Nephron progenitor cell (in vitro differentiated cells): ENCODE results near the gene RUNX1.
A peak's percentile ranks its signal among the peaks of the same experiment; 100 is the strongest.

ENCODE experiments used
- DNase-seq: peaks from one replicate; pipeline ENCODE4 v3.0.0; 2021
- H3K27ac Mint-ChIP-seq: 2 replicates; pipeline ENCODE4 v1.8.0; 2021; ENCODE audit warnings: mild to moderate bottlenecking, moderate library complexity, mixed read lengths
- H3K27me3 Mint-ChIP-seq: 2 replicates; pipeline ENCODE4 v1.8.0; 2021; ENCODE audit warnings: mild to moderate bottlenecking, low read depth, mixed read lengths; ENCODE audit not compliant: poor library complexity
- H3K36me3 Mint-ChIP-seq: 2 replicates; pipeline ENCODE4 v1.8.0; 2021; ENCODE audit warnings: low read depth, mixed read lengths
- H3K4me1 Mint-ChIP-seq: 2 replicates; pipeline ENCODE4 v1.8.0; 2021; ENCODE audit warnings: mixed read lengths
- H3K4me3 Mint-ChIP-seq: 2 replicates; pipeline ENCODE4 v1.8.0; 2021; ENCODE audit warnings: mild to moderate bottlenecking, moderate library complexity, mixed read lengths
- H3K9me3 Mint-ChIP-seq: 2 replicates; pipeline ENCODE4 v1.8.0; 2021; ENCODE audit warnings: mild to moderate bottlenecking, moderate library complexity, mixed read lengths
- CTCF ChIP-seq: fragments of 200-600 bp; sonication (generic); IDR thresholded peaks from 2 replicates; pipeline ENCODE4 v1.5.0; 2021; ENCODE audit warnings: antibody characterized with exemption

Gene RUNX1

GRCh38 chr21:34858559-34858958, 190.5 kb downstream of the RUNX1 start:
- peaks cover 20% of the 10 kb centered on the region for H3K4me1 Mint-ChIP-seq
- no peak overlapping the region for H3K4me3 Mint-ChIP-seq
- no peaks in the 10 kb centered on the region for H3K9me3 Mint-ChIP-seq
- no peaks in the 10 kb centered on the region for H3K36me3 Mint-ChIP-seq
- no peak for DNase-seq
- H3K27me3 Mint-ChIP-seq, result peaks cover 8% of the 10 kb centered on the region
- no peak overlapping the region for H3K27ac Mint-ChIP-seq
- TF ChIP-seq CTCF, result no peak

- DNase-seq, result no peak
- no peaks in the 10 kb centered on the region for H3K36me3 Mint-ChIP-seq
- TF ChIP-seq CTCF, result no peak
- peak overlapping the region; percentile 68 for H3K27ac Mint-ChIP-seq
- H3K27me3 Mint-ChIP-seq, result peaks cover 8% of the 10 kb centered on the region
- no peaks in the 10 kb centered on the region for H3K9me3 Mint-ChIP-seq
- H3K4me1 Mint-ChIP-seq, result peaks cover 21% of the 10 kb centered on the region
- H3K4me3 Mint-ChIP-seq, result no peak overlapping the region
Observed at GRCh38 chr21:34857874-34858273, 191.2 kb downstream of the RUNX1 start.

GRCh38 chr21:34857122-34857713, 191.9 kb downstream of the RUNX1 start:
- no peak for DNase-seq
- TF ChIP-seq CTCF, result no peak
- no peaks in the 10 kb centered on the region for H3K36me3 Mint-ChIP-seq
- H3K4me1 Mint-ChIP-seq, result peaks cover 27% of the 10 kb centered on the region
- no peaks in the 10 kb centered on the region for H3K9me3 Mint-ChIP-seq
- peak overlapping the region; percentile 68 for H3K27ac Mint-ChIP-seq
- peaks cover 8% of the 10 kb centered on the region for H3K27me3 Mint-ChIP-seq
- H3K4me3 Mint-ChIP-seq, result no peak overlapping the region

- Mint-ChIP-seq H3K4me1 (peaks cover 30% of the 10 kb centered on the region), H3K27ac (no peak overlapping the region), H3K4me3 (no peak overlapping the region), H3K27me3 (peaks cover 3% of the 10 kb centered on the region), H3K36me3 (no peaks in the 10 kb centered on the region), H3K9me3 (no peaks in the 10 kb centered on the region)
- TF ChIP-seq CTCF, result no peak
- DNase-seq, result no peak
Observed at GRCh38 chr21:34852448-34852847, 196.7 kb downstream of the RUNX1 start.

GRCh38 chr21:34850166-34850690, 198.9 kb downstream of the RUNX1 start:
- no peak for DNase-seq
- no peak overlapping the region for H3K4me3 Mint-ChIP-seq
- no peaks in the 10 kb centered on the region for H3K9me3 Mint-ChIP-seq
- H3K27ac Mint-ChIP-seq, result no peak overlapping the region
- peaks cover 38% of the 10 kb centered on the region for H3K4me1 Mint-ChIP-seq
- no peak for TF ChIP-seq CTCF
- H3K27me3 Mint-ChIP-seq, result peaks cover 3% of the 10 kb centered on the region
- no peaks in the 10 kb centered on the region for H3K36me3 Mint-ChIP-seq

GRCh38 chr21:34846601-34847112, 202.4 kb downstream of the RUNX1 start:
- DNase-seq, result peak; percentile 50
- Mint-ChIP-seq H3K36me3 (no peaks in the 10 kb centered on the region), H3K9me3 (no peaks in the 10 kb centered on the region), H3K27ac (peak overlapping the region; percentile 96), H3K4me3 (peak overlapping the region; percentile 68), H3K27me3 (peaks cover 4% of the 10 kb centered on the region), H3K4me1 (peaks cover 53% of the 10 kb centered on the region)
- no peak for TF ChIP-seq CTCF
